Activated T-cell treated with anti-CD3 and anti-CD28 coated beads for 48 hours (primary cell): ENCODE data around the gene OVAAL.

Source experiments
- DNase-seq: peaks from one replicate; pipeline ENCODE4 v3.0.0-alpha.2; 2020; ENCODE audit warnings: low read depth

Gene OVAAL

GRCh38 chr1:180606155-180606554 lies 47.4 kb downstream of the OVAAL start:
- DNase-seq, result no peak

- DNase-seq, result no peak
These were observed 51.1 kb downstream of the OVAAL start for GRCh38 chr1:180609643-180610555.

- no peak for DNase-seq
These were observed 51.8 kb downstream of the OVAAL start for GRCh38 chr1:180610556-180611015.

GRCh38 chr1:180611016-180611930 lies 52.5 kb downstream of the OVAAL start:
- DNase-seq, result no peak

DNA sequence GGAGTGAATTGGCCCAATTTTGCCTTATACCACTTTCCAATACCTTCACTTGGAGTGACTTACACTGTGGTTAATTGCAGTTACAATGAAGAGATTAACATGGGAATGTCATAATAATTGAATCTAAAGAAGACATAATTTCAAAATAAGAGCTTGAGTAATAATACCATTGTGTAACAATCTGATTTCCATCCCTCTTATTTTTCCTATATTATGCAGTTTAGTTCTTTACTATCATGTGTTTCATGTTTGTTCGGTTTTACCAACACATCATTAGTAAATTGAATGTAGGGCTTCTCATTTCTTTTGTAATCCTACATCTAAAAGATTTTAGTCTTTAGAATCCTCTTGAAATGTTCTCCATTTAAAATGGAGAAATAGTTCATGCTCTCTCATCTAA lies 53.9 kb downstream of the OVAAL start:
- DNase-seq, result no peak

DNA sequence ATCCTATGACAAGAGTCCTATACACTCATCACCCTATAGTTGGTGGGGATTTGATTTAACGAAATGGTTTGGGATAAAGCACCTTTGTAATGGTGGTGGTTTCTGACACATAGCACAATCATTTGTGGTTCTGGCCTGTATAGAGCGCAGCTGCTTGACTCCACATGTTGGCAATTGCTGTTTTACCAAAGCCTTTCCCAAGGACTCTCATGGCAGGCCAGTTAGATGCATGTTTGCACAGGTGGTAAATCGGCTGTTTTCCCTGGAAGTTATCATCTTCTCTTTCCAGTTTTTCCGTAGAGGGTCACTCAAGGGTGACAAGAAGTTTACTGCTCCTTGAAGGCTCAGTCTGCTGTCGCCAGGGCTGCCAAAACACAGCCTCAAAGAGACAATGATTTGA lies 56.0 kb downstream of the OVAAL start:
- no peak for DNase-seq

GRCh38 chr1:180615493-180616290 lies 56.9 kb downstream of the OVAAL start:
- DNase-seq, result no peak
